Left kidney (tissue), 2 donors: Measurements from ENCODE around the gene DDAH2. TPM values are rescaled to one million over a fixed set of nuclear protein-coding genes. Genes with fewer than 3 reads are reported as not detected.

Experiments
- DNase-seq: peaks from one replicate; pipeline ENCODE4 v3.0.0-alpha.2; 2013
- polyA plus RNA-seq: library from polyadenylated mRNA; unstranded; fragments of 120-200 nt; gene quantifications from one replicate; pipeline ENCODE4 v1.2.1, GENCODE V29; 2013; ENCODE audit not compliant: insufficient read length

DDAH2 gene
- polyA plus RNA-seq, 1 donor: 148 TPM

DNA sequence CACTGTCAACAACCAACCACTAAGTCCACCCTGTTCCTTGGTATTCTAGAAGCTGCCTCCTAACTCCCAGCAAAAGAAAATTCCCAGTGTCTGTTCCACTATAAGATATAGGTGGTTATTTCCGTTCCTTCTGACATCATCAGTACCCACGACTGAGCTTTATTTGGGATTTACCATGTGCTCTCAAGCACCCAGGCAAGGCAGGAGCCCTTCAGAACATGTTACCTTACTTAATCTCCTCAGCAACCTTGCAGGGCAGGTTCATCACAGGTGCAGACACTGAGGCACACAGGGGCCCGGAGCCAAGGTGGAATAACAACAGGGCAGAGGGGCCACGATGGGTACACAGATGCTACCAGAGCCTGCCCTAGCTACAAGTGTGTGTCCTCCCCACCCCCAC, 36.7 kb downstream of the DDAH2 start:
- no peak for DNase-seq

GRCh38 chr6:31691564-31692108, 37.5 kb downstream of the DDAH2 start:
- no peak for DNase-seq

DNA sequence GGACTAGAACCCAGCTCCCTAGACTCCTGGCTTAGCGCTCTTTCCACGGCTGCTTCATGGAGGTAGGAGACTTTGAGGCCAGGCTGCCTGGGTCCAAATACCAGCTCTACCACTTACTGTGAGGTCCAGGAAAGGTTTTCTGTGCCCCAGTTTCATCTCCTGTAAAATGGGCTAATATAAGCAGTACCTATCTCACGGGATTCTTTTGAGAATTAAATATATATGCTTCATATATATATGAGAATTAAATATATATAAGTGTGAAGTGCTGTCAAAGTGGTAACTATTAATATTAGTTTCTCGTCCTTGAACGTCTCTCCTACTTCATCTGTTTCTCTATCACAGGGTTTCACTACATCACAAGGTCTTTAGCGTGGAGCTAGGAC, 38.0 kb downstream of the DDAH2 start:
- no peak for DNase-seq

GRCh38 chr6:31690231-31691077, 38.6 kb downstream of the DDAH2 start:
- no peak for DNase-seq

DNA sequence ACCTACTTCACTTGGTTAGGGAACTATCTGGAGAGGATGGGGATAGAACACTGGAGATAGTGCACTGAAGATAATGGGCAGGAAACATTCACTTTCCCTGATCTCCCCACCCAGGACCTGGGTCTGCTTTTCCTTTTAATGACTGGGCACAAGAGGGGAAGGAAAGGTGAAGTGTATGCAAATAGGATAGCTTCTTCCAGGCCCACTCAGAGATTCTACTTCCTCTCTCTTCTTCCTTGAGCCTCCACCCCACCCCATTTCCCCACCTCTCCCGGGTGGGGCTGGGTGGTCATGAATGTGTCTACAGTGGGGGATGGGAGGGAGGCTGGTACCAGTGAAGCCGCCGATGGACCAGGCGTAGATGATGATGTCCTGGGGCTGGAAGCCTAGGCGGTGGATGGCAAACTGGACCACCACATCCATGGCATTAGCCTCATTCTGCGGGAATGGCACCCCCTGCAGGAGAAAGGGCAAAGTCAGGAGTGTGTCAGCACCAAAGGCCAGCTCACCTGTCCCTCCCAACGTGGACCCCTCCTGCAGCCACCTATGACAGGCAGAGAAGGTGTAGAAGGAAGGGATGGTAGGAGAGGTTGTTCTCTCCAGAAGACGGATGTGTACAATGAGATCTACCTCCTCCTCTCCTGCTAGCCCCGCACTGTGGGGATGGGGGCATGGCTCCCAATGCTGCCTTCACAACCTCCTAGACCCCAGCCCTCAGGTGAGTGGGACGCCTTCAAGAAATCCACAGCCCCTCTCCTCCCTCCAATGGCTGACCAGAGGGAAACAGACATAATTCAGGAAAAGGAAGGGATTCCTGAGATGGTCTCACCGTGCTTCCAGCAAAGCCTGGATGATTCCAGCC, 39.6 kb downstream of the DDAH2 start:
- no peak for DNase-seq

DNA sequence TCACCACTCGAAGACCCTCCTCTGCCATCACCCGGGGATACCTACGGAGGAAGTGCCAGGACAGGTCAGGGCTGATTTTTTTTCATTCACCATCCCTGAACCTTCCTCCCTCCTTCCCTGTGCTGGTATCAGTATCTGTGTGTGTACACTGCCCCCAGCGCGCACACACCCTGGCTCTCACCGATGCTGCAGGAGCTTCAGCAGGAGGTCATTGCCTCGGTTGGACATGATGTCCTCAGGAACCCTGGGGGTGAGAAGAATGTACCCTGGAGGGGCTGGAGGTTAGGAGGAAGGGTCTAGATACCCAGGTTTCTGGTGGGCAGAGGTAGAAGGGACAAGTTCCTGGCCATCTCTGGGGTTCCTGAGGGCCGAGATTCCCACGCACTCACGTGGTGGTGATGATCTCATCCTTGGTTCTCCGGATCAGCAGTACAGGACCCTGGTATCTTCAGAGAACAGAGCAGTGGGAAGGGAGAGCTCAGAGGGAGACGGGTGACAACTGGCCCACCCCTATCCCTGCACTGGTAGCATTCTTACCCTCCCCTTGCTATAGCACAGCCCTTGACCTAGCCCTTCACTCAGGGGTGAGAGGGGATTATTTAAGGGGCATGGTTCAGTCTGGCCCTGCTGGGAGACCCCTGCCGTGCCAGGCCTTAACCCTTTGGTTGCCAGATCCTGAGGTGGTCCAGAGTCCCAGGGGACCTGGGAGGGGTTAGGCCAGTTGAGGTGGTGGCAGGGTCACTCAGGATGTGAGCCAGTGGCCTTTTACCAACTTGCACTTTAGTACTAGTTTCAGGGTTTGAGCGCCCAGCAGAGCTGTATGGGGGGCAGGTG, 41.0 kb downstream of the DDAH2 start:
- DNase-seq: no peak

- no peak for DNase-seq
These were observed 41.8 kb downstream of the DDAH2 start for GRCh38 chr6:31687321-31687720.

DNA sequence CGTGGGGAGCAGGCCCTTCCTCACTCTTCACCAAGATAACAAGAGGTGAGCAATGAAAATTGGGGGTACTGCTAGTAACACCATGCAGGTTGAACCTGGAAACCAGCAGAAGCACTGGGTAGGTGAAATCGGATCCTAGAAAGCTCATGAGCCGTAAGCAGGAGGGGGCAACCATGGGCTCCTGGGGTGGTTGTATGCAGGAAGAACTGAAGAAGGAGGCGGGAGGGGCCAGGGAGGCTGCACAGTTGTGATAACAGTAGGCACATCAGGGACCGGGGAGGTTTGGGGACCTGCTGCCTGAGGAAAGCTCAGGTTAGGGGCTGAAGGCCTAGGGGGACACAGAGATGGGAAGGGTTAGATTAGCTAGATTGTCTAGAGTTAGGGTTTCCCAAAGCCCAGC, 42.6 kb downstream of the DDAH2 start:
- no peak for DNase-seq

- DNase-seq: no peak
These were observed 45.5 kb downstream of the DDAH2 start for GRCh38 chr6:31683591-31683990.

- peak; percentile 67 for DNase-seq
These were observed 47.9 kb downstream of the DDAH2 start for GRCh38 chr6:31681135-31681671.

DNA sequence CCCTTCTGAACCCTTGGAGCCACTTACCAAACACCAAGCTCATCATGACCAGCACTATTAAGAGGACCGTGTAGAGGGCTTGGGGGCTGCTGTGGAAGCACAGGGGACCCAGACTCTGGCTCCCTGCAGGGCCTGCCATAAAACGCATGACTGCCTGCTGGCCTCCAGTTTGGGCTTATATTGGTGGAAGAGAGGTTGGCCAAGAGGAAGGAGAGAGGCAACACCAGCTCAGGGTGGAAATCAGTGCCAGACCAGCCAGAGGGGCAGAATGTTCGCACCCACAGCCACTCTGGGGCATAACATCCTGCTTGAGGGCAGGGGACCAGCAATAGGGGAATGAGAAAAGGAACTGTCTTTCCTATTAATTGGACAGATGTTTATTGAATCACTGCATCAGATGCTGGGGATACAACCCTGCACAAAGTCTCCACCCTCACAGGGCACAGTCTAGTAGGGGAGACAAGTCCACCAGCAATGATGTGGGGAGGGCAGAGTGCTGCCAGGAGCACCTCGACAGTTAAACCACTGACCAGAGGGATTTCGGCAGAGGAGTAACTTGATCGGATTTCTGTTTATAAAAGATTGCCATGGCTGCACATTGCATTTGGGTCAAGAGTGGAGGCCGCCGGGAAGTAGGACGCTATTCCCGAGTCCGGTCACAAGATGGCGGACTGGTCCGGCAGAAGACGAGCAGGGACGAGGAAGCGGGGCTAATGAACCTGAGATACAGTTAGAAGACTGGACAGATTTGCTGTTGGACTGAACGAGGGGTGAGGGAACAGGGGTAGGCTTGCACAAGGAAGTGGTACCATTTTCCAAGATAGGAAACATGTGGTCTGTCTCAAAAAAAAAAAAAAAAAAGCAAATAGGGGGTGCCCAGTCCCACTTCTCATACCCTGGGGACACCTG, 48.6 kb downstream of the DDAH2 start, which contains the start of gene LY6G5C:
Gene LY6G5C, minus strand, starts transcription at position 842 of the 909 bp plus-strand sequence. Its CDS starts 694 bp downstream, at position 148.
- DNase-seq: peak; percentile 85

GRCh38 chr6:31677955-31678354, 51.1 kb downstream of the DDAH2 start:
- no peak for DNase-seq

Other genes starting within 250 kb of the DDAH2 start
- gene MICB, start 231.2 kb downstream of the DDAH2 start, polyA plus RNA-seq: 2.1 TPM
- 11.9 TPM for gene MCCD1, start 200.3 kb downstream of the DDAH2 start, polyA plus RNA-seq
- gene DDX39B, start 187.3 kb downstream of the DDAH2 start, polyA plus RNA-seq: 785 TPM
- 8.6 TPM for gene ATP6V1G2, start 182.7 kb downstream of the DDAH2 start, polyA plus RNA-seq
- gene NFKBIL1, start 181.7 kb downstream of the DDAH2 start, polyA plus RNA-seq: 15.7 TPM
- gene LTA, start 157.0 kb downstream of the DDAH2 start, polyA plus RNA-seq: 0.40 TPM
- 0.17 TPM for gene TNF, start 153.7 kb downstream of the DDAH2 start, polyA plus RNA-seq
- 0.91 TPM for gene LTB, start 146.9 kb downstream of the DDAH2 start, polyA plus RNA-seq
- 2.6 TPM for gene LST1, start 143.0 kb downstream of the DDAH2 start, polyA plus RNA-seq
- not detected for gene NCR3, start 136.3 kb downstream of the DDAH2 start, polyA plus RNA-seq
- gene AIF1, start 114.1 kb downstream of the DDAH2 start, polyA plus RNA-seq: 60.5 TPM
- gene PRRC2A, start 108.6 kb downstream of the DDAH2 start, polyA plus RNA-seq: 184 TPM
- gene BAG6, start 76.6 kb downstream of the DDAH2 start, polyA plus RNA-seq: 242 TPM
- gene APOM, start 73.4 kb downstream of the DDAH2 start, polyA plus RNA-seq: 95.0 TPM
- gene C6orf47, start 68.5 kb downstream of the DDAH2 start, polyA plus RNA-seq: 18.2 TPM
- 27.5 TPM for gene GPANK1, start 64.3 kb downstream of the DDAH2 start, polyA plus RNA-seq
- 237 TPM for gene CSNK2B, start 63.2 kb downstream of the DDAH2 start, polyA plus RNA-seq
- 31.1 TPM for gene LY6G5B, start 59.3 kb downstream of the DDAH2 start, polyA plus RNA-seq
- gene LY6G5C, start 48.2 kb downstream of the DDAH2 start, polyA plus RNA-seq: 2.7 TPM
- gene ABHD16A, start 26.0 kb downstream of the DDAH2 start, polyA plus RNA-seq: 60.7 TPM
- gene LY6G6F, start 22.4 kb downstream of the DDAH2 start, polyA plus RNA-seq: 0.32 TPM
- not detected for gene LY6G6D, start 14.0 kb downstream of the DDAH2 start, polyA plus RNA-seq
- 1.1 TPM for gene LY6G6C, start 7.6 kb downstream of the DDAH2 start, polyA plus RNA-seq
- gene MPIG6B, start 5.9 kb downstream of the DDAH2 start, polyA plus RNA-seq: 1.7 TPM
- gene CLIC1, start 7.2 kb upstream of the DDAH2 start, polyA plus RNA-seq: 268 TPM
- gene MSH5, start 10.7 kb upstream of the DDAH2 start, polyA plus RNA-seq: 62.2 TPM
- gene SAPCD1, start 33.4 kb upstream of the DDAH2 start, polyA plus RNA-seq: 16.0 TPM
- 8.5 TPM for gene VWA7, start 48.0 kb upstream of the DDAH2 start, polyA plus RNA-seq
- 69.7 TPM for gene VARS1, start 66.5 kb upstream of the DDAH2 start, polyA plus RNA-seq
- 71.7 TPM for gene LSM2, start 77.7 kb upstream of the DDAH2 start, polyA plus RNA-seq
- 3.8 TPM for gene HSPA1L, start 86.0 kb upstream of the DDAH2 start, polyA plus RNA-seq
- gene HSPA1A, start 86.2 kb upstream of the DDAH2 start, polyA plus RNA-seq: 72.3 TPM
- gene HSPA1B, start 98.4 kb upstream of the DDAH2 start, polyA plus RNA-seq: 112 TPM
- gene NEU1, start 133.5 kb upstream of the DDAH2 start, polyA plus RNA-seq: 66.3 TPM
- 52.6 TPM for gene SLC44A4, start 149.7 kb upstream of the DDAH2 start, polyA plus RNA-seq
- gene EHMT2, start 168.4 kb upstream of the DDAH2 start, polyA plus RNA-seq: 84.3 TPM
- gene ZBTB12, start 172.8 kb upstream of the DDAH2 start, polyA plus RNA-seq: 23.1 TPM
- 3.9 TPM for gene C2, start 198.4 kb upstream of the DDAH2 start, polyA plus RNA-seq
- gene CFB, start 216.8 kb upstream of the DDAH2 start, polyA plus RNA-seq: 10.7 TPM
- gene NELFE, start 229.7 kb upstream of the DDAH2 start, polyA plus RNA-seq: 89.9 TPM
- 60.8 TPM for gene SKIC2, start 229.9 kb upstream of the DDAH2 start, polyA plus RNA-seq
- gene DXO, start 242.8 kb upstream of the DDAH2 start, polyA plus RNA-seq: 29.4 TPM